ENCODE measurements around the gene DPP10. TPM values are rescaled to one million over a fixed set of nuclear protein-coding genes. Genes with fewer than 3 reads are reported as not detected.

Gene DPP10
- total RNA-seq, 1 donor from 2014 or later = 2.4 TPM

DNA sequence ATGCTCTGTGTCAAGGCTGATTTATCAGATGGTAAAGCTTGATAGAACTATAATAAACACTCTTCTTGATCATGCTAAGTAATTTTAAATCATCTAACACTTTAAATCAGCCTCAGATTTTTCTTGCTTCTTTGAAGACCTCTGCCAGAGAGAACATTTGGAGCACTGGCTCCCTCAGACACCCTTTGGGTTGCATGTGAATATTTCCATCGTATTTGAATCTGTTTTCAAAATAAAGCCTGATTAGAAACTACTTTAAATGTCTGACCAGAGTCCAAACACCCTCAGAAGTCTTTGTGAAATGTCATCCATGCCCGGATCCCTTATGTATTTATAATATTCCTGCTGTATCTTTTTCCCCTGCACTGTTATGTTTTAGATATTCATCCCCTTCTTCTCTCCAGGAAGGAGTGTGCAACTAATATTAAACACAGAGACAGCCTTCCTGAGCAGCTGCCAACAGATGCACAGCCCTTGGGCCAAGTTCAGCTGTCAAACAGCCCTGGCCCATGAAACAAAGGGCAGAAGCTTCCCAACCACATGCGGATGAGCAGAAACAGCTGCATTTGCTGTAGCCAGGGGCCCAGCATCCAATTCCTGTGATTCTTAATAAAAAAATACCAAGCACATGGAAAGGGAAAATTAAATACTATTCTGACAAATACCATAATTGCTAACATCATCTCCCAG, 46.5 kb downstream of the DPP10 start:
- Histone ChIP-seq H3K4me3 (ENCODE audit: low read depth, low read length) (no peak overlapping the region), H3K36me3 (ENCODE audit: control insufficient read depth, insufficient read depth, low read length) (no peaks in the 10 kb centered on the region), H3K27me3 (ENCODE audit: control insufficient read depth, insufficient read depth, low read length) (no peaks in the 10 kb centered on the region)
- TF ChIP-seq, protein P1, sequence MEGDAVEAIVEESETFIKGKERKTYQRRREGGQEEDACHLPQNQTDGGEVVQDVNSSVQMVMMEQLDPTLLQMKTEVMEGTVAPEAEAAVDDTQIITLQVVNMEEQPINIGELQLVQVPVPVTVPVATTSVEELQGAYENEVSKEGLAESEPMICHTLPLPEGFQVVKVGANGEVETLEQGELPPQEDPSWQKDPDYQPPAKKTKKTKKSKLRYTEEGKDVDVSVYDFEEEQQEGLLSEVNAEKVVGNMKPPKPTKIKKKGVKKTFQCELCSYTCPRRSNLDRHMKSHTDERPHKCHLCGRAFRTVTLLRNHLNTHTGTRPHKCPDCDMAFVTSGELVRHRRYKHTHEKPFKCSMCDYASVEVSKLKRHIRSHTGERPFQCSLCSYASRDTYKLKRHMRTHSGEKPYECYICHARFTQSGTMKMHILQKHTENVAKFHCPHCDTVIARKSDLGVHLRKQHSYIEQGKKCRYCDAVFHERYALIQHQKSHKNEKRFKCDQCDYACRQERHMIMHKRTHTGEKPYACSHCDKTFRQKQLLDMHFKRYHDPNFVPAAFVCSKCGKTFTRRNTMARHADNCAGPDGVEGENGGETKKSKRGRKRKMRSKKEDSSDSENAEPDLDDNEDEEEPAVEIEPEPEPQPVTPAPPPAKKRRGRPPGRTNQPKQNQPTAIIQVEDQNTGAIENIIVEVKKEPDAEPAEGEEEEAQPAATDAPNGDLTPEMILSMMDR (IDR thresholded peaks at IDR 0.05; ENCODE audit: insufficient read depth, low read length, poor library complexity, severe bottlenecking) = no peak
- DNase-seq (ENCODE audit: low read depth) = no peak

GRCh38 chr2:114495046-114495445, 52.6 kb downstream of the DPP10 start:
- no peak for DNase-seq (ENCODE audit: low read depth)
- TF ChIP-seq, protein P1 (IDR thresholded peaks at IDR 0.05; ENCODE audit: insufficient read depth, low read length, poor library complexity, severe bottlenecking) = no peak
- Histone ChIP-seq H3K27me3 (ENCODE audit: control insufficient read depth, insufficient read depth, low read length) (no peaks in the 10 kb centered on the region), H3K4me3 (ENCODE audit: low read depth, low read length) (no peak overlapping the region), H3K36me3 (ENCODE audit: control insufficient read depth, insufficient read depth, low read length) (no peaks in the 10 kb centered on the region)

GRCh38 chr2:114496959-114497358, 54.5 kb downstream of the DPP10 start:
- TF ChIP-seq, protein P1 (IDR thresholded peaks at IDR 0.05; ENCODE audit: insufficient read depth, low read length, poor library complexity, severe bottlenecking) = no peak
- Histone ChIP-seq H3K36me3 (ENCODE audit: control insufficient read depth, insufficient read depth, low read length) (no peaks in the 10 kb centered on the region), H3K27me3 (ENCODE audit: control insufficient read depth, insufficient read depth, low read length) (no peaks in the 10 kb centered on the region), H3K4me3 (ENCODE audit: low read depth, low read length) (no peak overlapping the region)
- no peak for DNase-seq (ENCODE audit: low read depth)

DNA sequence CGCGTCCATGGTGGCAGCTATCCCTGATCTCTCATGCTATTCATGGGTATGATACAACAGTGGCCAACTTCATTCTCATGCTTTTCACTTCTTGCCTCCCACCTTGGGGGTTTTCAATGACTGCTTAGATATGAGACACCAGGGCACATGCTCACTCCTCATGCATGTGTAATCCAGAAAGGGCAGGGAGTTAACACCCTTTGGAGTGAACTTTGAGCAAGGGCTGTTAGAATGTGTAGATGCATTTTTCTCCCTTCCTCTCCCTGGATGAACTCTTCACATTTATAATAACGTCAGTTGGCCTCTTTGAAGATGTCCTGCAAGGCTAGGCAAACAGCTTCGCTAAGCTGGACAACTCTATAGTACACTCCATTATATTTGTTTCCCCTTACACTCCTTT, 56.7 kb downstream of the DPP10 start:
- Histone ChIP-seq H3K4me3 (ENCODE audit: low read depth, low read length) (no peak overlapping the region), H3K27me3 (ENCODE audit: control insufficient read depth, insufficient read depth, low read length) (no peaks in the 10 kb centered on the region), H3K36me3 (ENCODE audit: control insufficient read depth, insufficient read depth, low read length) (no peaks in the 10 kb centered on the region)
- TF ChIP-seq, protein P1 (IDR thresholded peaks at IDR 0.05; ENCODE audit: insufficient read depth, low read length, poor library complexity, severe bottlenecking) = no peak
- DNase-seq (ENCODE audit: low read depth) = no peak

DNA sequence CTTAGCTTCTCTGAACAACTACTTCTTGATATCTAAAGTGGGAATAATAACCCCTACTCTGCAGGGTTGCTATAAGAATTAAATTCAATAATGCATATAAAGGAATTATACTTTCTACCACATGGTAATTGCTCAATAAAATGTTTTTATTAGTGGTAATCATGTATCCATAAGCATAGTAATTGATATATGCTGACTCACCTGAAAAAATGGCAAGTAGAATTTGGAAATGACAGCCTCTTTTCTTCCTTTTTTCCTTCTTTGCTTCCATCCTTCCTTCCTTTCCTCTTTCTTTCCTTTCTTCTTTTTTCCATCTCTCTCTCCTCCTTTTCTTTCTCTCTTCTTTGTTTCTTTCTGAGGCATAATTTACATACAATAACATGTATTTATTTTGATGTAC, 65.3 kb downstream of the DPP10 start:
- H3K36me3 ChIP-seq (ENCODE audit: control insufficient read depth, insufficient read depth, low read length) = no peaks in the 10 kb centered on the region
- TF ChIP-seq, protein P1 (IDR thresholded peaks at IDR 0.05; ENCODE audit: insufficient read depth, low read length, poor library complexity, severe bottlenecking) = no peak
- H3K4me3 ChIP-seq (ENCODE audit: low read depth, low read length) = no peak overlapping the region
- no peak for DNase-seq (ENCODE audit: low read depth)
- H3K27me3 ChIP-seq (ENCODE audit: control insufficient read depth, insufficient read depth, low read length) = no peaks in the 10 kb centered on the region

GRCh38 chr2:114515882-114516281, 73.4 kb downstream of the DPP10 start:
- TF ChIP-seq, protein P1 (IDR thresholded peaks at IDR 0.05; ENCODE audit: insufficient read depth, low read length, poor library complexity, severe bottlenecking) = no peak
- no peak overlapping the region for H3K4me3 ChIP-seq (ENCODE audit: low read depth, low read length)
- no peaks in the 10 kb centered on the region for H3K36me3 ChIP-seq (ENCODE audit: control insufficient read depth, insufficient read depth, low read length)
- no peaks in the 10 kb centered on the region for H3K27me3 ChIP-seq (ENCODE audit: control insufficient read depth, insufficient read depth, low read length)
- no peak for DNase-seq (ENCODE audit: low read depth)
